Measurements from ENCODE around the gene FAM227A. TPM values are rescaled to one million over a fixed set of nuclear protein-coding genes. Genes with fewer than 3 reads are reported as not detected.

Gene FAM227A
- total and polyA plus RNA-seq, 2 of the 4 experiments (the other 2 are of a cell fraction) = 1.3 to 1.4 TPM

- Histone ChIP-seq H3K4me2 (ENCODE audit: low read depth, low read length) (no peak overlapping the region), H2BK20ac (ENCODE audit: low read depth, low read length) (no peak overlapping the region), H4K8ac (ENCODE audit: low read depth in 2 of 2, low read length in 2 of 2) (no peak overlapping the region), H3K9ac (ENCODE audit: low read depth, low read length) (no peak overlapping the region), H4K20me1 (ENCODE audit: insufficient read depth, low read length) (no peaks in the 10 kb centered on the region), H3K9me3 (ENCODE audit: control insufficient read depth, insufficient read depth, low read length) (no peaks in the 10 kb centered on the region), H4K91ac (ENCODE audit: insufficient read depth, low read depth, low read length) (no peak overlapping the region), H3K18ac (ENCODE audit: low read depth, low read length) (no peak overlapping the region), H3K4ac (ENCODE audit: low read depth, low read length) (no peak overlapping the region), H3K27me3 (ENCODE audit: control insufficient read depth, insufficient read depth, low read length) (no peaks in the 10 kb centered on the region), H3K27ac (ENCODE audit: insufficient read depth, low read length) (no peak overlapping the region), H3K9me1 (ENCODE audit: insufficient read depth, low read length) (peaks cover 5% of the 10 kb centered on the region), H4K5ac (ENCODE audit: low read depth, low read length) (no peak overlapping the region), H3K4me3 (ENCODE audit: insufficient read depth, low read depth, low read length) (no peak overlapping the region), H3K23ac (ENCODE audit: low read depth, low read length) (no peak overlapping the region), H3K79me1 (ENCODE audit: low read depth in 1 of 2, low read length in 2 of 2) (no peaks in the 10 kb centered on the region), H3K4me1 (ENCODE audit: control insufficient read depth, insufficient read depth, low read length) (peaks cover 4% of the 10 kb centered on the region), H3K14ac (replicated peaks; ENCODE audit: low read depth, low read length) (no peak overlapping the region), H2AK9ac (replicated peaks; ENCODE audit: low read depth, low read length, poor library complexity) (no peak overlapping the region), H3K36me3 (ENCODE audit: control insufficient read depth, insufficient read depth, low read length) (no peaks in the 10 kb centered on the region), H2AFZ (replicated peaks; ENCODE audit: low read length, poor library complexity) (no peak overlapping the region), H2AK5ac (ENCODE audit: low read depth, low read length) (no peak overlapping the region), H2BK15ac (ENCODE audit: low read depth, low read length) (no peak overlapping the region), H3K56ac (ENCODE audit: extremely low read depth, insufficient read depth, low read length) (no peak overlapping the region), H2BK120ac (ENCODE audit: low read depth, low read length) (no peak overlapping the region), H2BK5ac (ENCODE audit: low read depth, low read length, poor library complexity, severe bottlenecking) (no peak overlapping the region)
- in situ Hi-C loops (cut with MboI; ENCODE audit: low sequenced_read_pairs) = no loop called here
- DNase-seq (no peak), ATAC-seq (ENCODE audit: low read depth) (no peak)
- no TSS peak for BruUV-seq (replicated peaks)
- intact Hi-C loops (cut with micrococcal nuclease) = no loop called here
- dilution Hi-C loops (cut with HindIII; ENCODE audit: low sequenced_read_pairs, unreplicated experiment) = no loop called here
- ChIA-PET POLR2A (ENCODE audit: unreplicated experiment) (no interaction called here), CTCF (no interaction called here)
- no CpG with 5 or more reads among the region's 3 CpGs for WGBS, 2 experiments (ENCODE audit: extremely low coverage in 2 of 2, insufficient read length in 1 of 2)
- TF ChIP-seq FOS (IDR thresholded peaks at IDR 0.05; ENCODE audit: low read depth, low read length) (no peak), RCOR1 (IDR thresholded peaks at IDR 0.05; ENCODE audit: insufficient replicate concordance, low read length) (no peak), MXI1 (IDR thresholded peaks at IDR 0.05; ENCODE audit: borderline replicate concordance, low read depth, low read length) (no peak), RFX5 (IDR thresholded peaks at IDR 0.05; ENCODE audit: low read depth, low read length) (no peak), MAZ (IDR thresholded peaks at IDR 0.05; ENCODE audit: borderline replicate concordance, low read depth, low read length) (no peak), POLR2A (IDR thresholded peaks at IDR 0.05; ENCODE audit: low read depth, low read length) (no peak), RAD21 (IDR thresholded peaks at IDR 0.05; ENCODE audit: low read length) (no peak), BHLHE40 (IDR thresholded peaks at IDR 0.05; ENCODE audit: low read depth, low read length) (no peak), CTCF (conservative IDR thresholded peaks at IDR 0.05; ENCODE audit: low read depth, low read length) (no peak), ELK1 (IDR thresholded peaks at IDR 0.05; ENCODE audit: borderline replicate concordance, low read depth, low read length) (no peak), CHD1 (IDR thresholded peaks at IDR 0.05; ENCODE audit: low read depth, low read length) (no peak), USF2 (IDR thresholded peaks at IDR 0.05; ENCODE audit: low read depth, low read length) (no peak), MAFK (IDR thresholded peaks at IDR 0.05; ENCODE audit: low read depth, low read length) (no peak), SMC3 (IDR thresholded peaks at IDR 0.05; ENCODE audit: low read depth, low read length) (no peak), NFE2L2 (IDR thresholded peaks at IDR 0.05; ENCODE audit: low read depth, low read length) (no peak)
Measured at GRCh38 chr22:38607680-38608079, 48.5 kb downstream of the FAM227A start.

Measured in IMR-90 (cell line).